Neutrophil (primary cell): ENCODE measurements around the gene ITPR1.

Experiments
- H3K27ac ChIP-seq: fragments of 200-600 bp; sonication (generic); 2 replicates; pipeline ENCODE4 v1.5.1; 2016; ENCODE audit warnings: mild to moderate bottlenecking, moderate library complexity
- H3K27me3 ChIP-seq: fragments of 200-600 bp; sonication (generic); 2 replicates; pipeline ENCODE4 v1.6.0; 2016; ENCODE audit warnings: mild to moderate bottlenecking
- H3K36me3 ChIP-seq: fragments of 200-600 bp; sonication (generic); 2 replicates; pipeline ENCODE4 v1.5.1; 2017
- H3K4me1 ChIP-seq, 2 experiments: fragments of 200-600 bp in 1 of 2; sonication (generic) in 1 of 2; 1 replicate in 1 of 2; 2 replicates in 1 of 2; pipeline versions ENCODE4 v1.5.1 to v1.6.1; 2013 to 2016; ENCODE audit warnings: low read depth in 1 of 2, low read length in 1 of 2, mild to moderate bottlenecking in 1 of 2, moderate library complexity in 1 of 2; ENCODE audit not compliant: control insufficient read depth in 1 of 2, insufficient read depth in 1 of 2
- H3K4me3 ChIP-seq, 2 experiments: fragments of 200-600 bp in 1 of 2; sonication (generic) in 1 of 2; 1 replicate in 1 of 2; 2 replicates in 1 of 2; pipeline ENCODE4 v1.5.1; 2013 to 2016; ENCODE audit warnings: low read depth in 1 of 2, low read length in 1 of 2, mild to moderate bottlenecking in 1 of 2, moderate library complexity in 1 of 2
- H3K9me3 ChIP-seq: fragments of 200-600 bp; sonication (generic); 2 replicates; pipeline ENCODE4 v1.5.1; 2016
- CTCF ChIP-seq: fragments of 200-600 bp; sonication (generic); IDR thresholded peaks from 2 replicates; pipeline ENCODE4 v1.5.1; 2016; ENCODE audit warnings: antibody characterized with exemption

Gene ITPR1

GRCh38 chr3:4756855-4757574 lies 263.9 kb downstream of the ITPR1 start:
- TF ChIP-seq CTCF, result no peak
- H3K4me1 ChIP-seq, result peaks cover 42 to 56% of the 10 kb centered on the region in 2 experiments
- H3K9me3 ChIP-seq, result no peaks in the 10 kb centered on the region
- no peak overlapping the region for H3K4me3 ChIP-seq
- H3K27me3 ChIP-seq, result no peaks in the 10 kb centered on the region
- no peaks in the 10 kb centered on the region for H3K36me3 ChIP-seq
- no peak overlapping the region for H3K27ac ChIP-seq

GRCh38 chr3:4757575-4758248 lies 264.6 kb downstream of the ITPR1 start:
- no peaks in the 10 kb centered on the region for H3K27me3 ChIP-seq
- H3K36me3 ChIP-seq, result no peaks in the 10 kb centered on the region
- H3K4me1 ChIP-seq, result peaks cover 35 to 49% of the 10 kb centered on the region in 2 experiments
- no peak overlapping the region for H3K4me3 ChIP-seq
- no peak for TF ChIP-seq CTCF
- no peaks in the 10 kb centered on the region for H3K9me3 ChIP-seq
- no peak overlapping the region for H3K27ac ChIP-seq

- H3K4me1 ChIP-seq, result peaks cover 29 to 43% of the 10 kb centered on the region in 2 experiments
- TF ChIP-seq CTCF, result no peak
- no peaks in the 10 kb centered on the region for H3K36me3 ChIP-seq
- H3K9me3 ChIP-seq, result no peaks in the 10 kb centered on the region
- H3K27ac ChIP-seq, result no peak overlapping the region
- H3K4me3 ChIP-seq, result no peak overlapping the region
- no peaks in the 10 kb centered on the region for H3K27me3 ChIP-seq
Observed at GRCh38 chr3:4758249-4758860, 265.2 kb downstream of the ITPR1 start.

GRCh38 chr3:4758957-4759656 lies 266.0 kb downstream of the ITPR1 start:
- Histone ChIP-seq H3K36me3 (no peaks in the 10 kb centered on the region), H3K4me1 (peaks cover 22 to 36% of the 10 kb centered on the region in 2 experiments), H3K27ac (no peak overlapping the region), H3K9me3 (no peaks in the 10 kb centered on the region), H3K27me3 (no peaks in the 10 kb centered on the region), H3K4me3 (no peak overlapping the region)
- TF ChIP-seq CTCF, result no peak

- Histone ChIP-seq H3K4me3 (no peak overlapping the region), H3K9me3 (no peaks in the 10 kb centered on the region), H3K36me3 (no peaks in the 10 kb centered on the region), H3K27ac (no peak overlapping the region), H3K27me3 (no peaks in the 10 kb centered on the region), H3K4me1 (peaks cover 16 to 29% of the 10 kb centered on the region in 2 experiments)
- no peak for TF ChIP-seq CTCF
Observed at GRCh38 chr3:4759689-4760312, 266.7 kb downstream of the ITPR1 start.
